Prostate gland (tissue), 2 donors: ENCODE data around the gene PARVB. TPM values are rescaled to one million over a fixed set of nuclear protein-coding genes. Genes with fewer than 3 reads are reported as not detected.

ENCODE experiments used
- DNase-seq: peaks from one replicate; pipeline ENCODE4 v3.0.0-alpha.2; 2019; ENCODE audit warnings: low spot score
- H3K27ac ChIP-seq, 2 donors: fragments of 200-600 bp; sonication (generic); 2 replicates each; pipeline ENCODE4 v1.5.1; 2017 to 2019
- H3K27me3 ChIP-seq: fragments of 200-600 bp; sonication (generic); replicated peaks from 2 replicates; pipeline ENCODE4 v1.5.1; 2019; ENCODE audit not compliant: insufficient read depth
- H3K36me3 ChIP-seq, 2 donors: fragments of 200-600 bp; sonication (generic); 1 replicate in 1 of 2; 2 replicates in 1 of 2; pipeline versions ENCODE4 v1.5.1 to v1.8.1; 2017 to 2019
- H3K4me1 ChIP-seq: fragments of 200-600 bp; sonication (generic); replicated peaks from 2 replicates; pipeline ENCODE4 v1.5.1; 2019
- H3K4me3 ChIP-seq, 2 donors: fragments of 200-600 bp; sonication (generic); 2 replicates each; pipeline ENCODE4 v1.5.1; 2017 to 2019
- H3K9me3 ChIP-seq: fragments of 200-600 bp; sonication (generic); 2 replicates; pipeline ENCODE4 v1.5.1; 2017
- POLR2A ChIP-seq: fragments of 450-650 bp; IDR thresholded peaks from one replicate; pipeline ENCODE4 v1.6.1; 2016; ENCODE audit warnings: antibody characterized with exemption, mild to moderate bottlenecking
- POLR2AphosphoS5 ChIP-seq: sonication (generic); formaldehyde crosslinking; IDR thresholded peaks from one replicate; pipeline ENCODE4 v1.6.1; 2017; ENCODE audit warnings: antibody characterized with exemption
- WGBS: methylation state at CpG from one replicate; pipeline ENCODE4 v1.1.5; 2018; 5-methylcytosine and 5-hydroxymethylcytosine counted together
- intact Hi-C: fragments of 100-400 bp; cut with DNase I; formaldehyde crosslinking; loops from one replicate; pipeline ENCODE4 v1.14.2; 2022
- total RNA-seq, 2 donors: library from RNA; depleted of rRNA; stranded (reverse); fragments of >200 nt; gene quantifications; one replicate each; pipeline ENCODE4 v1.1.0, GENCODE V29; 2016
- TF ChIP-seq, protein P1 (sequence below), 4 experiments: fragments of 200-600 bp in 2 of 4; fragments of 450-650 bp in 2 of 4; sonication (generic) in 2 of 4; IDR thresholded peaks; 1 replicate in 3 of 4; 2 replicates in 1 of 4; pipeline ENCODE4 v1.5.1; 2016 to 2019; ENCODE audit warnings: antibody characterized with exemption in 4 of 4, mild to moderate bottlenecking in 2 of 4, moderate library complexity in 2 of 4

The PARVB gene
- total RNA-seq, 2 donors from 2014 or later = 11.7 to 28.4 TPM

DNA sequence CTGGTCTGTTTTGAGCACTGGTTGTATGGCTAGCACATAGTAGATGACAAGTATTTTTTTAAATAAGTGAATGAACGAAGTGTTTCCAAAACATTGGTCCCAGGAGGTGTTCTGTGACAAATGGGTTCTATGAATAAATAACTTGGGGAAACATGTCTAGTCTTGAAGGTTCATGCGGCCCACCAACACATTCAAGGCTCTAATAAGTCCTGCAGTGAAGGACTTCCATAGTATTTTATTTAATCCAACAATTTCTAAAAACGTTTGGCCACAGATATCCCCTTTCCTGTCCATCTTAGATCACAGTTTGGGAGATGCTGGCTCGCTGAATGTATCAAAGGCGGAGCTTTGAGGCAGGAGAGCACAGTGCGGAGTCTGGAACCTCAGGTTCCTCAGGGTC, 179.1 kb downstream of the PARVB start:
- Histone ChIP-seq H3K27me3 (no peaks in the 10 kb centered on the region), H3K4me1 (no peaks in the 10 kb centered on the region), H3K27ac (no peak overlapping the region), H3K4me3 (no peak overlapping the region), H3K36me3 (no peaks in the 10 kb centered on the region), H3K9me3 (no peaks in the 10 kb centered on the region)
- DNase-seq = no peak
- intact Hi-C loops = no loop called here
- TF ChIP-seq POLR2AphosphoS5 = no peak
- no peak for TF ChIP-seq POLR2A
- TF ChIP-seq, protein P1, sequence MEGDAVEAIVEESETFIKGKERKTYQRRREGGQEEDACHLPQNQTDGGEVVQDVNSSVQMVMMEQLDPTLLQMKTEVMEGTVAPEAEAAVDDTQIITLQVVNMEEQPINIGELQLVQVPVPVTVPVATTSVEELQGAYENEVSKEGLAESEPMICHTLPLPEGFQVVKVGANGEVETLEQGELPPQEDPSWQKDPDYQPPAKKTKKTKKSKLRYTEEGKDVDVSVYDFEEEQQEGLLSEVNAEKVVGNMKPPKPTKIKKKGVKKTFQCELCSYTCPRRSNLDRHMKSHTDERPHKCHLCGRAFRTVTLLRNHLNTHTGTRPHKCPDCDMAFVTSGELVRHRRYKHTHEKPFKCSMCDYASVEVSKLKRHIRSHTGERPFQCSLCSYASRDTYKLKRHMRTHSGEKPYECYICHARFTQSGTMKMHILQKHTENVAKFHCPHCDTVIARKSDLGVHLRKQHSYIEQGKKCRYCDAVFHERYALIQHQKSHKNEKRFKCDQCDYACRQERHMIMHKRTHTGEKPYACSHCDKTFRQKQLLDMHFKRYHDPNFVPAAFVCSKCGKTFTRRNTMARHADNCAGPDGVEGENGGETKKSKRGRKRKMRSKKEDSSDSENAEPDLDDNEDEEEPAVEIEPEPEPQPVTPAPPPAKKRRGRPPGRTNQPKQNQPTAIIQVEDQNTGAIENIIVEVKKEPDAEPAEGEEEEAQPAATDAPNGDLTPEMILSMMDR (IDR thresholded peaks at IDR 0.05) = no peak
- 69% methylated on average over 6 of the region's 6 CpGs for WGBS

DNA sequence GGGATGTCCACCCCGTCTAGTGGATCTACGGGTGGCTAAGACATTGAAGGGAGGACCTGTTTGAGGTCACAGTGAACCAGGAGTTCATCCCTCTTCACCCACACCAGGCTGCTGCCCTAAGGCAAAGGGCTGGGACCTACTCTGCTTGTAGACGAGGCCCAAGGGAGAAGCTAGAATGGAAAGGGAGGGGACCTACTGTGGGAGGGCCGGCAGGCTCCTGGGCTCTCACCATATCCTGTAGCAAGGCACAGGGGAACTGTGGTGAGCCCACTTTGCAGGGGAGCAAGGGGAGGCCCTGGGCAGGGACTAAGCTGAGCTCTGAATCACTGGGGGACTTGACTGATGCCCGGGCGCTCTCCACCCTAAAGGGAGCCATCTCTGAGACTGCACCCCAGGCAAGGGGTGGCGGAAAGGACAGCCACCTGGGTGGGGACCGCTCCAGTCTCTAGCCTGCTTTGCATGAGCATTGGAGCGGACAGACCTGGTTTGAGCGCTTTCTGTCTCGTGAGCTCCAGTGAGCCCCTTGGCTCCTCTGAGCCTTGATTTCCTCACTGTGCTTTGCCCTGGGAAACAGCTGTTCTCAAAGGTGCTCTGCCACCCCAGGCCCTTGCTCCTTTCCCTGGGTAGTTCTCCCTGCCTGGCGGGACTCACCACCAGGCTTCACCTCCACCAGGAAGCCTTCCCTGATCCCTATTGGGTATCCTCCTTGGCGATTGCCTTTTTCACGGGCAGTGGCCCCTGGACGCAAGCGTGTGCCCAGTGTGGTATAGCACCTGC, 180.8 kb downstream of the PARVB start:
- intact Hi-C loops = no loop called here
- H3K27me3 ChIP-seq = no peaks in the 10 kb centered on the region
- H3K9me3 ChIP-seq = no peaks in the 10 kb centered on the region
- TF ChIP-seq, protein P1 (IDR thresholded peaks at IDR 0.05) = no peak
- TF ChIP-seq POLR2A = no peak
- no peak for TF ChIP-seq POLR2AphosphoS5
- no peak overlapping the region for H3K4me3 ChIP-seq
- no peaks in the 10 kb centered on the region for H3K4me1 ChIP-seq
- H3K27ac ChIP-seq = no peak overlapping the region
- 96% methylated on average over 15 of the region's 16 CpGs for WGBS
- no peak for DNase-seq
- no peaks in the 10 kb centered on the region for H3K36me3 ChIP-seq

DNA sequence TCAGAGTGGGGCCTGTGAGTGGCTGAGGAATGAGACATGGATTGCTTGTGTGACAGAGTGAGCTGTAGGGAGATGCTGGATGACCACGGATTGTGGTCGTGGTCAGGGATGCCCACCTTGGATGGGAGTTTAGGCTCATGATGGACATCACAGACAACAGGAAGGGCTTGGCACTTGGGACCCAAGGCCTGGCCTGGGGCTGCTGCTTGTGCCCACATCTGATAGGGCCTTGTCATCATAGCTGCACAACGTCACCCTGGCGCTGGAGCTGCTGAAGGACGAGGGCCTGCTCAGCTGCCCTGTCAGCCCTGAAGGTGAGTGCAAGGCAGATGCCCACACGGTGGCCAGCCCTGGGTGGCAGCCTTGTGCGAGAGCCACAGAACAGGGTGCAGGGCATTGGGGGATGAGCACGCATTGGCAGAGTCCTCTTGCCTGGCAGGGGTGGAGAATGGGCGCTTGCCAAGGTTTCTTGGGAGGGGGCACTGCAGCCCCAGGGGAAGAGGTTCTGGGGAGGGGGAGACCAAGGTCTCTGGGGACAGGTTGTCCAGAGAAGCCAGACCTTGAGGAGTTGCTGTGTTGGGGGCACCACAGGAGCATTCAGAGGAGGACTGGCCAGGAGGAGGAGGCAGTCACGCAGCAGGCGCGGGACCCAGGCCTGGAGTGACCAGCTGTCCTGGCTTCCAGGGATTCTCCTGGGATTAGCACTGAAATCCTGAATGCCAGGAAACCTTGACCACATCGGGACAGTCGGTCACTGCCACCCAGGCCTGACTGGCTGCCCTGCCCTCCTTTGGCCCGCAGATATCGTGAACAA, 181.6 kb downstream of the PARVB start:
- Histone ChIP-seq H3K9me3 (no peaks in the 10 kb centered on the region), H3K4me3 (no peak overlapping the region), H3K27ac (no peak overlapping the region), H3K4me1 (no peaks in the 10 kb centered on the region), H3K27me3 (no peaks in the 10 kb centered on the region), H3K36me3 (no peaks in the 10 kb centered on the region)
- intact Hi-C loops = no loop called here
- 93% methylated on average over 14 of the region's 16 CpGs for WGBS
- DNase-seq = no peak
- TF ChIP-seq, protein P1 (IDR thresholded peaks at IDR 0.05) = no peak
- TF ChIP-seq POLR2AphosphoS5 (no peak), POLR2A (no peak)

- Histone ChIP-seq H3K36me3 (no peaks in the 10 kb centered on the region), H3K27ac (no peak overlapping the region), H3K4me1 (no peaks in the 10 kb centered on the region), H3K4me3 (no peak overlapping the region), H3K9me3 (no peaks in the 10 kb centered on the region), H3K27me3 (no peaks in the 10 kb centered on the region)
- DNase-seq = no peak
- TF ChIP-seq POLR2A = no peak
- TF ChIP-seq, protein P1 (IDR thresholded peaks at IDR 0.05) = no peak
- no peak for TF ChIP-seq POLR2AphosphoS5
- WGBS = 91% methylated on average over 9 of the region's 9 CpGs
- intact Hi-C loops = no loop called here
Measured at GRCh38 chr22:44206330-44206645, 182.2 kb downstream of the PARVB start.

DNA sequence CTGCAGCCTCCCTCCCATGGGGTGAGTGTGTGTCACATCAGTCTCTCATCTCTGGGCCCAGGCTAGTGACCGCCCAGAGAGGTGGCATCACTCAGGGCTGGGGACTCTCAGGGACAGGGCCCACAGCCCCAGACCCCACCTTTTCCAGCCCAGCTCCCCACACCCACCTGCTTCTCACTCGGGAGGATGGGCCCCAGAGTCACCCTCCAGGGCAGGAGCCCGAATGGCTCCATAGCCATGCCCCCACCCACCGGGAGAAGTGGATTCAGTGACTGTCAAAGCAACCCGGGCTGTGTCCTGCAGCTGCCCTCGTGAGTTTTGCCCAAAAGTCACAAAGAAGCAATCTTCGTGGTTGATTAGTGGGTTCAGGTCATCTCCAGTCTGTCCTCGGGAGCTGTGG, 182.6 kb downstream of the PARVB start:
- 90% methylated on average over 8 of the region's 8 CpGs for WGBS
- Histone ChIP-seq H3K4me3 (no peak overlapping the region), H3K36me3 (no peaks in the 10 kb centered on the region), H3K9me3 (no peaks in the 10 kb centered on the region), H3K27me3 (no peaks in the 10 kb centered on the region), H3K4me1 (no peaks in the 10 kb centered on the region), H3K27ac (no peak overlapping the region)
- no peak for DNase-seq
- TF ChIP-seq, protein P1 (IDR thresholded peaks at IDR 0.05) = no peak
- no peak for TF ChIP-seq POLR2A
- TF ChIP-seq POLR2AphosphoS5 = no peak
- intact Hi-C loops = no loop called here
